HCT116 (cell line): ENCODE data around the gene MTA1.

Source experiments
- CTCF ChIP-seq, 3 experiments: fragments of 200-600 bp in 1 of 3; sonication (generic) in 1 of 3; IDR thresholded peaks in 2 of 3; conservative IDR thresholded peaks in 1 of 3; 2 replicates each; pipeline ENCODE4 v1.5.1; 2012 to 2017; ENCODE audit warnings: low read depth in 2 of 3, low read length in 2 of 3, antibody characterized with exemption in 1 of 3, borderline replicate concordance in 1 of 3, control low read depth in 1 of 3, mild to moderate bottlenecking in 1 of 3, mixed read lengths in 1 of 3, mixed run types in 1 of 3, moderate library complexity in 1 of 3; ENCODE audit not compliant: insufficient read depth in 1 of 3
- FOSL1 ChIP-seq: IDR thresholded peaks from 2 replicates; pipeline ENCODE4 v1.6.1; 2012; ENCODE audit warnings: low read depth
- JUND ChIP-seq: IDR thresholded peaks from 2 replicates; pipeline ENCODE4 v1.6.1; 2012
- POLR2AphosphoS5 ChIP-seq: IDR thresholded peaks from 2 replicates; pipeline ENCODE4 v1.6.1; 2011; ENCODE audit warnings: mild to moderate bottlenecking, low read depth, low read length, moderate library complexity
- SP1 ChIP-seq: IDR thresholded peaks from 2 replicates; pipeline ENCODE4 v1.6.1; 2012; ENCODE audit warnings: low read depth
- ZFX ChIP-seq: fragments of 450-650 bp; IDR thresholded peaks from 2 replicates; pipeline ENCODE4 v1.6.1; 2017
- TF ChIP-seq, protein P1 (sequence below): IDR thresholded peaks from 2 replicates; pipeline ENCODE4 v1.6.1; 2012
- TF ChIP-seq, protein P2 (sequence below): IDR thresholded peaks from 2 replicates; pipeline ENCODE4 v1.6.1; 2011; ENCODE audit warnings: mild to moderate bottlenecking, low read length, moderate library complexity; ENCODE audit not compliant: insufficient replicate concordance; ENCODE audit errors: extremely low read depth

GRCh38 chr14:105392131-105393090, 27.2 kb upstream of the MTA1 start:
- TF ChIP-seq CTCF (IDR thresholded peaks at IDR 0.05 in 2 of 3, conservative IDR thresholded peaks at IDR 0.05 in 1 of 3; ENCODE audit: borderline replicate concordance in 1 of 3, insufficient read depth in 1 of 3, low read depth in 2 of 3, low read length in 2 of 3) (no peak), POLR2AphosphoS5 (no peak), ZFX (no peak), JUND (no peak), SP1 (no peak), FOSL1 (no peak)
- TF ChIP-seq, protein P1, sequence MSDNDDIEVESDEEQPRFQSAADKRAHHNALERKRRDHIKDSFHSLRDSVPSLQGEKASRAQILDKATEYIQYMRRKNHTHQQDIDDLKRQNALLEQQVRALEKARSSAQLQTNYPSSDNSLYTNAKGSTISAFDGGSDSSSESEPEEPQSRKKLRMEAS: no peak
- TF ChIP-seq, protein P2, sequence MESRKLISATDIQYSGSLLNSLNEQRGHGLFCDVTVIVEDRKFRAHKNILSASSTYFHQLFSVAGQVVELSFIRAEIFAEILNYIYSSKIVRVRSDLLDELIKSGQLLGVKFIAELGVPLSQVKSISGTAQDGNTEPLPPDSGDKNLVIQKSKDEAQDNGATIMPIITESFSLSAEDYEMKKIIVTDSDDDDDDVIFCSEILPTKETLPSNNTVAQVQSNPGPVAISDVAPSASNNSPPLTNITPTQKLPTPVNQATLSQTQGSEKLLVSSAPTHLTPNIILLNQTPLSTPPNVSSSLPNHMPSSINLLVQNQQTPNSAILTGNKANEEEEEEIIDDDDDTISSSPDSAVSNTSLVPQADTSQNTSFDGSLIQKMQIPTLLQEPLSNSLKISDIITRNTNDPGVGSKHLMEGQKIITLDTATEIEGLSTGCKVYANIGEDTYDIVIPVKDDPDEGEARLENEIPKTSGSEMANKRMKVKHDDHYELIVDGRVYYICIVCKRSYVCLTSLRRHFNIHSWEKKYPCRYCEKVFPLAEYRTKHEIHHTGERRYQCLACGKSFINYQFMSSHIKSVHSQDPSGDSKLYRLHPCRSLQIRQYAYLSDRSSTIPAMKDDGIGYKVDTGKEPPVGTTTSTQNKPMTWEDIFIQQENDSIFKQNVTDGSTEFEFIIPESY: no peak
